Measurements from ENCODE around the gene SLC26A5. TPM values are rescaled to one million over a fixed set of nuclear protein-coding genes. Genes with fewer than 3 reads are reported as not detected.
"Not testable (repeated sequence)": the region's sequence is repeated elsewhere in the genome, so short reads cannot be mapped to it uniquely, and the experiment has no call there.

The SLC26A5 gene
- total and polyA plus RNA-seq, 2 donors from 2014 or later = 1.2 TPM; not detected in 1

DNA sequence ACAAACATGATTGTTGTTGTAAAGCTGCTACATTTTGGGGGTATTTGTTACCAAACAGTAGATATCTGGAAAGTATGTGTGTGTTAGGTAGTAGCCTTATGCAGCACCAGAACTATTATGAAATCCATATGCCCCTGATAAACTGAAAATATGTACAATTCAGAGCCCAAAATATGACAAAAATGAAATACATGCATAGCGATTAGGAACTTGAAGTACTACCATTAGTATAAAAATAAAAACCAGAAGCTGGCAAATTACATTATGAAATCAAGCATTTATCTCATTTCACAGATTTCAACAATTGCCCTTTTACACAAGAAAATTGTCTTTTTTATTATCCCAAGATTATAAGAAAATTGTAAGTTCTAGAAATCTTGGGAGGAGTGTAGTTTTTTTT, 33.9 kb downstream of the SLC26A5 start:
- no peak overlapping the region for H3K27ac ChIP-seq (ENCODE audit: low read depth in 2 of 2, low read length in 2 of 2)
- no peak overlapping the region for H3K4me3 ChIP-seq (ENCODE audit: low read length in 3 of 3)
- H3K4me1 ChIP-seq (ENCODE audit: control insufficient read depth in 2 of 3, insufficient read depth in 2 of 3, low read depth in 1 of 3, low read length in 3 of 3) = no peaks in the 10 kb centered on the region
- no peak for DNase-seq
- intact Hi-C loops (cut with DNase I) = no loop called here
- H3K36me3 ChIP-seq (ENCODE audit: control insufficient read depth in 2 of 3, insufficient read depth in 3 of 3, low read length in 3 of 3) = no peaks in the 10 kb centered on the region
- TF ChIP-seq CTCF (IDR thresholded peaks at IDR 0.05; ENCODE audit: borderline replicate concordance, extremely low read depth, insufficient read depth) = no peak
- H3K27me3 ChIP-seq (ENCODE audit: control insufficient read depth, insufficient read depth, low read length) = no peaks in the 10 kb centered on the region
- H3K9me3 ChIP-seq (ENCODE audit: control insufficient read depth in 2 of 3, insufficient read depth in 1 of 3, low read length in 3 of 3) = no peaks in the 10 kb centered on the region
- no peak for FAIRE-seq
- no peak overlapping the region for H3K9ac ChIP-seq (ENCODE audit: low read length in 3 of 3)

GRCh38 chr7:103405789-103406613, 40.0 kb downstream of the SLC26A5 start:
- H3K4me1 ChIP-seq (ENCODE audit: control insufficient read depth in 2 of 3, insufficient read depth in 2 of 3, low read depth in 1 of 3, low read length in 3 of 3); H3K9ac ChIP-seq (ENCODE audit: low read length in 3 of 3); H3K27ac ChIP-seq (ENCODE audit: low read depth in 2 of 2, low read length in 2 of 2); H3K36me3 ChIP-seq (ENCODE audit: control insufficient read depth in 2 of 3, insufficient read depth in 3 of 3, low read length in 3 of 3); H3K4me3 ChIP-seq (ENCODE audit: low read length in 3 of 3); H3K9me3 ChIP-seq (ENCODE audit: control insufficient read depth in 2 of 3, insufficient read depth in 1 of 3, low read length in 3 of 3); intact Hi-C loops (cut with DNase I); H3K27me3 ChIP-seq (ENCODE audit: control insufficient read depth, insufficient read depth, low read length); FAIRE-seq; DNase-seq: not testable (repeated sequence)

DNA sequence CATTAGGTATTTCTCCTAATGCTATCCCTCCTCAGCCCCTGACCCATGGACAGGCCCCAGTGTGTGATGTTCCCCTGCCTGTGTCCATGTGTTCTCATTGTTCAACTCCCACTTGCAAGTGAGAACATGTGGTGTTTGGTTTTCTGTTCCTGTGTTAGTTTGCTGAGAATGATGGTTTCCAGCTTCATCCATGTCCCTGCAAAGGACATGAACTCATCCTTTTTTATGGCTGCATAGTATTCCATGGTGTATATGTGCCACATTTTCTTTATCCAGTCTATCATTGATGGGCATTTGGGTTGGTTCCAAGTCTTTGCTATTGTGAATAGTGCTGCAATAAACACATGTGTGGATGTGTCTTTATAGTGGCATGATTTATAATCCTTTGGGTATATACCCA, 46.3 kb downstream of the SLC26A5 start:
- H3K9me3 ChIP-seq (ENCODE audit: control insufficient read depth in 2 of 3, insufficient read depth in 1 of 3, low read length in 3 of 3); H3K27ac ChIP-seq (ENCODE audit: low read depth in 2 of 2, low read length in 2 of 2); FAIRE-seq; H3K27me3 ChIP-seq (ENCODE audit: control insufficient read depth, insufficient read depth, low read length); intact Hi-C loops (cut with DNase I); H3K4me3 ChIP-seq (ENCODE audit: low read length in 3 of 3); H3K36me3 ChIP-seq (ENCODE audit: control insufficient read depth in 2 of 3, insufficient read depth in 3 of 3, low read length in 3 of 3); H3K4me1 ChIP-seq (ENCODE audit: control insufficient read depth in 2 of 3, insufficient read depth in 2 of 3, low read depth in 1 of 3, low read length in 3 of 3); H3K9ac ChIP-seq (ENCODE audit: low read length in 3 of 3); DNase-seq: not testable (repeated sequence)

- intact Hi-C loops (cut with DNase I) = no loop called here
- Histone ChIP-seq H3K4me3 (ENCODE audit: low read length in 3 of 3) (no peak overlapping the region), H3K9me3 (ENCODE audit: control insufficient read depth in 2 of 3, insufficient read depth in 1 of 3, low read length in 3 of 3) (no peaks in the 10 kb centered on the region), H3K27me3 (ENCODE audit: control insufficient read depth, insufficient read depth, low read length) (no peaks in the 10 kb centered on the region), H3K36me3 (ENCODE audit: control insufficient read depth in 2 of 3, insufficient read depth in 3 of 3, low read length in 3 of 3) (no peaks in the 10 kb centered on the region), H3K4me1 (ENCODE audit: control insufficient read depth in 2 of 3, insufficient read depth in 2 of 3, low read depth in 1 of 3, low read length in 3 of 3) (no peaks in the 10 kb centered on the region), H3K9ac (ENCODE audit: low read length in 3 of 3) (no peak overlapping the region), H3K27ac (ENCODE audit: low read depth in 2 of 2, low read length in 2 of 2) (no peak overlapping the region)
- TF ChIP-seq CTCF (IDR thresholded peaks at IDR 0.05; ENCODE audit: borderline replicate concordance, extremely low read depth, insufficient read depth) = no peak
- DNase-seq (no peak), FAIRE-seq (no peak)
Observed at GRCh38 chr7:103398483-103399127, 47.4 kb downstream of the SLC26A5 start.

All from kidney (tissue), 14 donors.